GM21723 (cell line): ENCODE measurements around the gene CIAPIN1.

Experiments used
- ATAC-seq: cut with Tn5 transposase; IDR thresholded peaks from one replicate; pipeline ENCODE4 v1.9.1; 2021; ENCODE audit warnings: mild to moderate bottlenecking, moderate library complexity; ENCODE audit not compliant: unreplicated experiment

Gene CIAPIN1

GRCh38 chr16:57384248-57385070, 62.7 kb downstream of the CIAPIN1 start:
- ATAC-seq: no peak

GRCh38 chr16:57383276-57384247, 63.6 kb downstream of the CIAPIN1 start:
- no peak for ATAC-seq

GRCh38 chr16:57382535-57383275, 64.5 kb downstream of the CIAPIN1 start:
- no peak for ATAC-seq

- ATAC-seq: no peak
Measured at GRCh38 chr16:57381791-57382534, 65.2 kb downstream of the CIAPIN1 start.

- no peak for ATAC-seq
Measured at GRCh38 chr16:57380671-57381462, 66.3 kb downstream of the CIAPIN1 start.

GRCh38 chr16:57379579-57379978, 67.6 kb downstream of the CIAPIN1 start:
- ATAC-seq: no peak
